Trophoblast cell (in vitro differentiated cells and primary cell): ENCODE results near the gene CGB1.
"Not testable (repeated sequence)": the region's sequence is repeated elsewhere in the genome, so short reads cannot be mapped to it uniquely, and the experiment has no call there.

Experiments used
- DNase-seq, 2 donors: peaks; one replicate each; pipeline ENCODE4 v3.0.0-alpha.2; 2016
- H2AFZ ChIP-seq: 2 replicates; pipeline ENCODE4 v1.6.1; 2013; ENCODE audit warnings: low read length, moderate library complexity, mild to moderate bottlenecking; ENCODE audit not compliant: insufficient read depth, poor library complexity
- H2AK5ac ChIP-seq: 2 replicates; pipeline ENCODE4 v1.6.1; 2013; ENCODE audit warnings: mild to moderate bottlenecking, low read length
- H2BK120ac ChIP-seq: 2 replicates; pipeline ENCODE4 v1.6.1; 2013; ENCODE audit warnings: low read length, mild to moderate bottlenecking, moderate library complexity; ENCODE audit not compliant: insufficient read depth, poor library complexity
- H2BK12ac ChIP-seq: 2 replicates; pipeline ENCODE4 v1.6.1; 2013; ENCODE audit warnings: mild to moderate bottlenecking, low read length, moderate library complexity
- H2BK5ac ChIP-seq: 2 replicates; pipeline ENCODE4 v1.6.1; 2013; ENCODE audit warnings: low read length, low read depth, moderate library complexity, mild to moderate bottlenecking; ENCODE audit not compliant: poor library complexity
- H3K14ac ChIP-seq: 2 replicates; pipeline ENCODE4 v1.6.1; 2013; ENCODE audit warnings: mild to moderate bottlenecking, low read length
- H3K18ac ChIP-seq: 2 replicates; pipeline ENCODE4 v1.6.1; 2013; ENCODE audit warnings: mild to moderate bottlenecking, low read length
- H3K23ac ChIP-seq: 2 replicates; pipeline ENCODE4 v1.6.1; 2013; ENCODE audit warnings: low read length
- H3K27ac ChIP-seq: 2 replicates; pipeline ENCODE4 v1.5.1; 2013; ENCODE audit warnings: low read depth, mild to moderate bottlenecking, inconsistent platforms, low read length, moderate library complexity
- H3K27me3 ChIP-seq: 2 replicates; pipeline ENCODE4 v1.6.1; 2013; ENCODE audit warnings: inconsistent platforms, mild to moderate bottlenecking, low read length, moderate library complexity; ENCODE audit not compliant: insufficient read depth
- H3K36me3 ChIP-seq, 2 experiments: 1 replicate in 1 of 2; 2 replicates in 1 of 2; pipeline ENCODE4 v1.6.1; 2013; ENCODE audit warnings: low read length in 2 of 2, mild to moderate bottlenecking in 2 of 2, moderate library complexity in 1 of 2; ENCODE audit not compliant: insufficient read depth in 2 of 2, control insufficient read depth in 1 of 2
- H3K4ac ChIP-seq: 2 replicates; pipeline ENCODE4 v1.6.1; 2013; ENCODE audit warnings: low read depth, mild to moderate bottlenecking, low read length, moderate library complexity
- H3K4me1 ChIP-seq, 2 experiments: 1 replicate in 1 of 2; 2 replicates in 1 of 2; pipeline ENCODE4 v1.6.1; 2013; ENCODE audit warnings: low read length in 2 of 2, mild to moderate bottlenecking in 2 of 2, moderate library complexity in 1 of 2; ENCODE audit not compliant: insufficient read depth in 2 of 2, control insufficient read depth in 1 of 2
- H3K4me2 ChIP-seq: 2 replicates; pipeline ENCODE4 v1.6.1; 2013; ENCODE audit warnings: inconsistent platforms, mild to moderate bottlenecking, low read length, moderate library complexity
- H3K4me3 ChIP-seq: 2 replicates; pipeline ENCODE4 v1.5.1; 2013; ENCODE audit warnings: mild to moderate bottlenecking, low read depth, low read length, inconsistent platforms
- H3K79me1 ChIP-seq: one replicate; pipeline ENCODE4 v1.6.1; 2013; ENCODE audit warnings: low read length
- H3K79me2 ChIP-seq: 2 replicates; pipeline ENCODE4 v1.6.1; 2013; ENCODE audit warnings: low read length, mild to moderate bottlenecking; ENCODE audit not compliant: control insufficient read depth, insufficient read depth, poor library complexity
- H3K9ac ChIP-seq: 2 replicates; pipeline ENCODE4 v1.6.1; 2013; ENCODE audit warnings: mild to moderate bottlenecking, low read length
- H3K9me3 ChIP-seq: 2 replicates; pipeline ENCODE4 v1.6.1; 2013; ENCODE audit warnings: low read depth, mild to moderate bottlenecking, control low read depth, inconsistent platforms, low read length; ENCODE audit not compliant: insufficient read depth
- H4K12ac ChIP-seq: 2 replicates; pipeline ENCODE4 v1.6.1; 2013; ENCODE audit warnings: low read depth, mild to moderate bottlenecking, low read length, moderate library complexity
- H4K8ac ChIP-seq: 2 replicates; pipeline ENCODE4 v1.6.1; 2013; ENCODE audit warnings: low read depth, mild to moderate bottlenecking, low read length, moderate library complexity
- H4K91ac ChIP-seq: one replicate; pipeline ENCODE4 v1.6.1; 2013; ENCODE audit warnings: low read depth, mild to moderate bottlenecking, low read length, moderate library complexity
- WGBS: extraction: QIAGEN DNeasy Blood & Tissue Kit; methylation state at CpG from one replicate; pipeline ENCODE4 v1.1.7; 2013; ENCODE audit warnings: missing lambda C conversion rate; ENCODE audit not compliant: insufficient read length, insufficient coverage; ENCODE audit errors: extremely low coverage; 5-methylcytosine and 5-hydroxymethylcytosine counted together

Gene CGB1

GRCh38 chr19:49057636-49058234, 21.0 kb upstream of the CGB1 start, which contains the start of gene CGB7:
Gene CGB7, minus strand, starts transcription at chr19:49057749. Its CDS starts 2,374 bp downstream, at chr19:49055375.
- Histone ChIP-seq H3K27me3 (peaks cover 5% of the 10 kb centered on the region), H3K27ac (no peak within 1 kb of the TSS), H3K4me3 (peak within 1 kb of the TSS; percentile 62), H3K9ac (no peak within 1 kb of the TSS), H4K91ac (peak within 1 kb of the TSS; percentile 29), H2BK5ac (no peak within 1 kb of the TSS), H3K36me3 (peaks cover 0 to 2% of the 10 kb centered on the region in 2 experiments), H3K79me1 (peaks cover 16% of the 10 kb centered on the region), H2AK5ac (no peak within 1 kb of the TSS), H3K4ac (no peak within 1 kb of the TSS), H2BK12ac (no peak within 1 kb of the TSS), H4K8ac (peak within 1 kb of the TSS; percentile 46), H4K12ac (no peak within 1 kb of the TSS), H2BK120ac (no peak within 1 kb of the TSS), H3K9me3 (peaks cover 2% of the 10 kb centered on the region), H3K14ac (peak within 1 kb of the TSS; percentile 11), H3K23ac (no peak within 1 kb of the TSS), H3K79me2 (peaks cover 4% of the 10 kb centered on the region), H3K18ac (peak within 1 kb of the TSS; percentile 42), H3K4me2 (peak within 1 kb of the TSS; percentile 75), H2AFZ (peak within 1 kb of the TSS; percentile 4), H3K4me1 (peaks cover 2 to 16% of the 10 kb centered on the region in 2 experiments)
- no CpG with 5 or more reads among the region's 38 CpGs for WGBS
- peak in 1 of 2 donors; percentile 62 for DNase-seq

- peak overlapping the region; percentile 46 for H4K8ac ChIP-seq
- not testable (repeated sequence) for H2BK5ac ChIP-seq, H3K9me3 ChIP-seq, H3K79me2 ChIP-seq, H3K27ac ChIP-seq, H3K27me3 ChIP-seq, H3K23ac ChIP-seq, H3K36me3 ChIP-seq, H3K4ac ChIP-seq, DNase-seq, H2BK120ac ChIP-seq, H4K12ac ChIP-seq, H3K18ac ChIP-seq, H2BK12ac ChIP-seq, H2AK5ac ChIP-seq, H3K9ac ChIP-seq
- H2AFZ ChIP-seq: peak overlapping the region; percentile 4
- peaks cover 2 to 16% of the 10 kb centered on the region in 2 experiments for H3K4me1 ChIP-seq
- peak overlapping the region; percentile 11 for H3K14ac ChIP-seq
- no CpG with 5 or more reads among the region's 34 CpGs for WGBS
- peak overlapping the region; percentile 50 for H3K4me3 ChIP-seq
- H3K4me2 ChIP-seq: peak overlapping the region; percentile 75
- H4K91ac ChIP-seq: peak overlapping the region; percentile 29
- H3K79me1 ChIP-seq: peaks cover 16% of the 10 kb centered on the region
These were observed 20.4 kb upstream of the CGB1 start for GRCh38 chr19:49056902-49057596.

GRCh38 chr19:49056101-49056901, 19.6 kb upstream of the CGB1 start:
- H3K36me3 ChIP-seq: no peaks in the 10 kb centered on the region
- H3K4me3 ChIP-seq: peak overlapping the region; percentile 53
- H4K91ac ChIP-seq: peak overlapping the region; percentile 29
- peak overlapping the region; percentile 69 for H2AFZ ChIP-seq
- H3K4me1 ChIP-seq: peaks cover 2 to 16% of the 10 kb centered on the region in 2 experiments
- peaks cover 4% of the 10 kb centered on the region for H3K79me2 ChIP-seq
- no peak overlapping the region for H2AK5ac ChIP-seq
- H3K18ac ChIP-seq: peak overlapping the region; percentile 42
- DNase-seq: peak; percentile 17 to 58
- H3K9me3 ChIP-seq: peaks cover 2% of the 10 kb centered on the region
- peaks cover 16% of the 10 kb centered on the region for H3K79me1 ChIP-seq
- H3K4me2 ChIP-seq: peak overlapping the region; percentile 75
- peak overlapping the region; percentile 46 for H4K8ac ChIP-seq
- no peak overlapping the region for H3K9ac ChIP-seq
- H3K27me3 ChIP-seq: peaks cover 5% of the 10 kb centered on the region
- H4K12ac ChIP-seq: no peak overlapping the region
- H3K27ac ChIP-seq: no peak overlapping the region
- peak overlapping the region; percentile 31 for H3K4ac ChIP-seq
- peak overlapping the region; percentile 11 for H3K14ac ChIP-seq
- WGBS: no CpG with 5 or more reads among the region's 63 CpGs
- peak overlapping the region; percentile 26 for H2BK120ac ChIP-seq
- H3K23ac ChIP-seq: no peak overlapping the region
- H2BK12ac ChIP-seq: no peak overlapping the region
- no peak overlapping the region for H2BK5ac ChIP-seq

- H2BK120ac ChIP-seq: peak overlapping the region; percentile 31
- H3K9me3 ChIP-seq, H4K12ac ChIP-seq, H3K36me3 ChIP-seq, H4K8ac ChIP-seq, H3K9ac ChIP-seq, DNase-seq, H3K79me2 ChIP-seq, H3K27ac ChIP-seq, H3K4me2 ChIP-seq, H3K27me3 ChIP-seq, H3K4ac ChIP-seq, H3K4me3 ChIP-seq, H2AFZ ChIP-seq, H3K79me1 ChIP-seq, H3K23ac ChIP-seq, H2BK5ac ChIP-seq, H3K4me1 ChIP-seq: not testable (repeated sequence)
- H3K14ac ChIP-seq: peak overlapping the region; percentile 66
- peak overlapping the region; percentile 71 for H2BK12ac ChIP-seq
- peak overlapping the region; percentile 19 for H2AK5ac ChIP-seq
- H3K18ac ChIP-seq: peak overlapping the region; percentile 45
- H4K91ac ChIP-seq: peak overlapping the region; percentile 43
- WGBS: no CpG with 5 or more reads among the region's 24 CpGs
These were observed 13.8 kb upstream of the CGB1 start for GRCh38 chr19:49050376-49051033.
